Mucosa of descending colon (tissue), 3 donors: ENCODE data around the gene MTMR3. TPM values are rescaled to one million over a fixed set of nuclear protein-coding genes. Genes with fewer than 3 reads are reported as not detected.

ENCODE experiments used
- ATAC-seq: fragments of 200-7000 bp; cut with Tn5 transposase; one replicate; pipeline ENCODE4 v1.9.1; 2020; ENCODE audit warnings: mild to moderate bottlenecking, moderate library complexity
- DNase-seq, 3 donors: peaks; one replicate each; pipeline ENCODE4 v3.0.0-alpha.2; 2020
- H3K36me3 ChIP-seq: fragments of 200-600 bp; one replicate; pipeline ENCODE4 v1.8.0; 2021; ENCODE audit warnings: low read depth, mild to moderate bottlenecking
- H3K4me1 ChIP-seq: fragments of 200-600 bp; one replicate; pipeline ENCODE4 v1.8.0; 2021; ENCODE audit warnings: low read depth, mild to moderate bottlenecking
- H3K4me3 ChIP-seq: fragments of 200-600 bp; one replicate; pipeline ENCODE4 v1.8.0; 2021; ENCODE audit warnings: mild to moderate bottlenecking
- H3K9me3 ChIP-seq: fragments of 200-600 bp; one replicate; pipeline ENCODE4 v1.8.0; 2021; ENCODE audit warnings: mild to moderate bottlenecking
- intact Hi-C, 2 donors: fragments of 100-400 bp; cut with DNase I in 1 of 2; cut with micrococcal nuclease in 1 of 2; formaldehyde crosslinking; loops; one replicate each; pipeline versions ENCODE4 v1.11.0 to v1.11.1; 2022; cut with DNase I, micrococcal nuclease
- total RNA-seq, 3 donors: library from RNA; stranded (reverse); fragmentation: NEBNext Ultra II Directional in 2 of 3; extraction: Animal tissue kit (Norgen Biotek cat#: 25700) in 2 of 3; gene quantifications; one replicate each; pipeline versions ENCODE4 v1.2.1 to v1.2.4, GENCODE V29; 2021 to 2023
- TF ChIP-seq, protein P1 (sequence below): fragments of 200-600 bp; IDR thresholded peaks from one replicate; pipeline ENCODE4 v1.8.0; 2022; ENCODE audit warnings: antibody characterized with exemption, mild to moderate bottlenecking
- donor health status: DM: no; HTN: no; CAD: no; lungs with moderate emphysema.
- donor health status: DM: no; HTN: no; CAD: no.
- donor health status: DM: no; HTN: yes; CAD: no.

The MTMR3 gene
- total RNA-seq, 3 donors from 2014 or later = 47.7 to 59.8 (median 54.4) TPM

DNA sequence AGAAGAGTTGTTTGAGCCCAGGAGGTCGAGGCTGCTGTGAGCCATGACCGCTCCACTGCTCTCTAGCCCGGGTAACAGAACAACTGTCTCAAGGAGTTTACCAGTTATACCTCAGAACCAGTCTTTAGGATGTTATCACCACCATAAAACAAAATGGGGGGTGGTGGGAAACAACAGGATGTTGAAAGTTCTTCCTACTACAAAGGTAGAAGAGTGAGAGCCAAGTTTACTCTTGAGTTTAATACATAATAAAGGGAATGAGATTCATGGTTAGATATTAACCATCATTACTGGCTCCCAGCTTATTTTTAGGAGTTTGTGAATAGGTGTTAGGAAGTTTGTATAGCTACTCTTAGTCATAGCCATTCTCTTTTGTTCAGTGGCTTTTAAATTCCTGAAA is 118.5 kb downstream of the MTMR3 start:
- Histone ChIP-seq H3K36me3 (no peaks in the 10 kb centered on the region), H3K4me3 (no peak overlapping the region), H3K4me1 (peaks cover 14% of the 10 kb centered on the region), H3K9me3 (no peaks in the 10 kb centered on the region)
- peak in 1 of 3 donors; percentile 37 for DNase-seq
- TF ChIP-seq, protein P1, sequence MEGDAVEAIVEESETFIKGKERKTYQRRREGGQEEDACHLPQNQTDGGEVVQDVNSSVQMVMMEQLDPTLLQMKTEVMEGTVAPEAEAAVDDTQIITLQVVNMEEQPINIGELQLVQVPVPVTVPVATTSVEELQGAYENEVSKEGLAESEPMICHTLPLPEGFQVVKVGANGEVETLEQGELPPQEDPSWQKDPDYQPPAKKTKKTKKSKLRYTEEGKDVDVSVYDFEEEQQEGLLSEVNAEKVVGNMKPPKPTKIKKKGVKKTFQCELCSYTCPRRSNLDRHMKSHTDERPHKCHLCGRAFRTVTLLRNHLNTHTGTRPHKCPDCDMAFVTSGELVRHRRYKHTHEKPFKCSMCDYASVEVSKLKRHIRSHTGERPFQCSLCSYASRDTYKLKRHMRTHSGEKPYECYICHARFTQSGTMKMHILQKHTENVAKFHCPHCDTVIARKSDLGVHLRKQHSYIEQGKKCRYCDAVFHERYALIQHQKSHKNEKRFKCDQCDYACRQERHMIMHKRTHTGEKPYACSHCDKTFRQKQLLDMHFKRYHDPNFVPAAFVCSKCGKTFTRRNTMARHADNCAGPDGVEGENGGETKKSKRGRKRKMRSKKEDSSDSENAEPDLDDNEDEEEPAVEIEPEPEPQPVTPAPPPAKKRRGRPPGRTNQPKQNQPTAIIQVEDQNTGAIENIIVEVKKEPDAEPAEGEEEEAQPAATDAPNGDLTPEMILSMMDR = no peak
- intact Hi-C loops = no loop called here
- ATAC-seq = peak; percentile 60

DNA sequence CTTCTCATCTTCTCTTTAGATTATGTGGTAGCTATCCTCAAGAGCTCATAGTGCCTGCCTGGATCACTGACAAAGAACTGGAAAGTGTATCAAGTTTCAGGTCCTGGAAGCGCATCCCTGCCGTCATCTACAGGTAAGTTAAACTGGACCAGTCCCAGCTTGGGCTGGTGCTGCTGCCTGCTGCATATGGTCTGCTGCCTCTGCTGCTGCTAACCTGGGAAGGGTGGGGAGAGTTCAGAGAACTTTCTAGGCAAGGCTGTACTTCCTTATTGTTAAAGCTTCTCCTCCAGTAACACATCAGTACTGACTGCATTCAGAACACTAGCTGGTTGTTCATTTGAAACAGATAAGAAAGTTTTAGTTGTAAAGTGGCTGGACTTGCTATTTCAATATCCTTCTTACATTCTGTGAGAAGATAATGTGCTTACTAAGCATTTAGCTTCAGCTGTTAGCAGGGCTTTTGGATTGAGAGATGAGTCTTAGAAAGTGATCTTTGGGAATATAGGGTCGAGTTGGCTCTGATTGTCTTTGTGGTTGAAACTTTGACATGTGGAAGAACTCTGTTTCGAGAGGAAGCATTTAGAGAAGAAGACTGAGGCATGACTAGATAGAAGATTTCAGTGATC is 120.0 kb downstream of the MTMR3 start:
- intact Hi-C loops = no loop called here

DNA sequence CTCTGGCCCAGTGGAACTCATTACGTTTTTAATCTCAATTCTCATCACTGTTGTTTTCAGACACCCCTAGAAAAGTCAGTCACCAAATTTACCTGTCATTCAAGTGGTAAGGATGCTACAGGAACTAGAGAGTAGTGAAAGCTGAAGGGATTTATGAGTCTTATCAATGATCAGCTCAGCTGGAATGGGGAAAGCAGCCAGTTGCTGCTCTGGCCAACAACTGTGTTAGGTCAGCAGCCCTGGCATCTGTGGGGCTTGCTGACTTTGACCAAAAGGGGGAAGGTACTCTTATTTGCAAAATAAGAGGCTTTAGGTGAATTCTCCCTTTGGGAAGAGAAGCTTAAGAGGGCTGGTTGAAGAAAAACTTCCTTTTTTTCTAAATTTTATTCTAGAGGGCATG is 121.1 kb downstream of the MTMR3 start:
- H3K4me1 ChIP-seq = peaks cover 14% of the 10 kb centered on the region
- H3K4me3 ChIP-seq = no peak overlapping the region
- no peaks in the 10 kb centered on the region for H3K36me3 ChIP-seq
- H3K9me3 ChIP-seq = no peaks in the 10 kb centered on the region
- intact Hi-C loops = no loop called here
- TF ChIP-seq, protein P1 = no peak
- DNase-seq (no peak), ATAC-seq (no peak)

More for the DNA sequence above, 120.0 kb downstream of the MTMR3 start:
- DNase-seq (peak in 2 of 3 donors; percentile 66 to 79), ATAC-seq (peak; percentile 94)
- Histone ChIP-seq H3K4me1 (peaks cover 14% of the 10 kb centered on the region), H3K9me3 (no peaks in the 10 kb centered on the region), H3K36me3 (no peaks in the 10 kb centered on the region), H3K4me3 (no peak overlapping the region)
- TF ChIP-seq, protein P1 = no peak

DNA sequence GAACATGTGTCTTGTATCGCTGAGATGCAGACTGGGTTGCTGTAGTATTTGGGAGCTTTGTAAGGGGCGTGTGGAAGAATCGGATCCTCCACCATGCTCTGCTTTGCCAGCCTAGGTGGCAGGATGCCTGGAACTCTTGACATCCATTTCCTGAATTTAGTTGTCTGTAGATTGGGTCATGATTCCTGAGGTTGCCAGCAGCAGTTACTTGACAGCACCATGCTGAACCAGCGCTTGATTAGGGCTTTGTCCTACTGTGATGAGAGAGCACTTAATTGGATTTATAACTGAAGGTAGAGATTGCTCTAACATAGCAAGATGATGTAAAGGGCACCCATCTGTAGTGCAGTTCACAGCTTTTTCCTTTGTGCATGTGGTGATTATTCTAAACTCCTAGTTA is 121.7 kb downstream of the MTMR3 start:
- TF ChIP-seq, protein P1 = no peak
- H3K9me3 ChIP-seq = no peaks in the 10 kb centered on the region
- no peak overlapping the region for H3K4me3 ChIP-seq
- H3K4me1 ChIP-seq = peaks cover 14% of the 10 kb centered on the region
- intact Hi-C loops = no loop called here
- H3K36me3 ChIP-seq = no peaks in the 10 kb centered on the region
- no peak for DNase-seq
- ATAC-seq = no peak

DNA sequence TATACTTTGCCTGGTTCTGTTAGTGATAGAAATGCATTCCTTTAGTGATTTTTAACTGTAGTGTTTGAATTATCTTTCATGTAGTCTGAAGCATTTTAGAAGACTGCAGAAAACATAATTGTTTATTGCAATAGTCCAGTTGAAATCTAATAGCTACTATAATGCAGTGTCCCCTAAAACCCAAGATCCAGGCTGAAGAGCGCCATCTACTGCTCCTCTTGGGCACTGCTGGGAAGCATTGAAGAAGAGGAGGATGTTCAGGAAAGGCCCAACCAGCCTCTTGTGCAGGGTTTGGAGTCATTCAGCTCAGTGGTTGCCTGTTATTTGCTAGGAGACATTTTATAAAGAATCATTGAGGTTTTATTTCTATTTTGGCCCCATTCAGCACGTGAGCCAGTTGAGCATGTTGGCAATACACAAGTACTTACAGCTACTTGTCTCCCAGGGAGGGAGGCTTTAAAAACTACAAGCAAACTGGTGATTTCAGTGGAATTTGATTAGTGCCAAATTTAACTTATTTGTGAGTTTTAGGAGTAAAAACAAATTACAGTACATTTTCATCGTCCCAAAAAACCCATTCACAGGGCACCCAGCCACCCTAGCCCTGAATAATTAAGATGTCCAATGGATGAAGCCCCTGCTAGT is 122.4 kb downstream of the MTMR3 start:
- H3K4me1 ChIP-seq = peaks cover 14% of the 10 kb centered on the region

More for the DNA sequence above, 122.4 kb downstream of the MTMR3 start:
- TF ChIP-seq, protein P1 = peak; percentile 94
- Histone ChIP-seq H3K4me3 (no peak overlapping the region), H3K36me3 (no peaks in the 10 kb centered on the region), H3K9me3 (no peaks in the 10 kb centered on the region)
- ATAC-seq (peak; percentile 73), DNase-seq (peak in 2 of 3 donors; percentile 85 to 91)
- intact Hi-C loops = no loop called here
